Common myeloid progenitor, CD34-positive (primary cell): ENCODE results near the gene ZGPAT. TPM values are rescaled to one million over a fixed set of nuclear protein-coding genes. Genes with fewer than 3 reads are reported as not detected.
A peak's percentile ranks its signal among the peaks of the same experiment; 100 is the strongest.
"Not testable (repeated sequence)": the region's sequence is repeated elsewhere in the genome, so short reads cannot be mapped to it uniquely, and the experiment has no call there.

Experiments used
- CTCF ChIA-PET: fragments of 350-600 bp; sonication (Branson Sonifier 250); formaldehyde crosslinking; loops from one replicate; lab custom pipeline; 2021; ENCODE audit warnings: antibody characterized with exemption; lab: Charles Lee
- POLR2A ChIA-PET: fragments of 350-600 bp; sonication (Branson Sonifier 250); formaldehyde crosslinking; loops from one replicate; lab custom pipeline; 2021; ENCODE audit warnings: antibody characterized with exemption; lab: Charles Lee
- DNase-seq, 3 donors: peaks; one replicate each; pipeline versions ENCODE4 v3.0.0 to v3.0.0-alpha.2; 2013
- H3K27ac ChIP-seq, 2 experiments: 1 replicate in 1 of 2; 2 replicates in 1 of 2; pipeline ENCODE4 v1.7.0; 2013; ENCODE audit warnings: inconsistent platforms in 2 of 2, low read length in 2 of 2, mild to moderate bottlenecking in 2 of 2, low read depth in 1 of 2, moderate library complexity in 1 of 2; ENCODE audit not compliant: severe bottlenecking in 2 of 2, insufficient read depth in 1 of 2, poor library complexity in 1 of 2
- H3K27me3 ChIP-seq, 5 experiments: replicated peaks in 2 of 5; 1 replicate in 3 of 5; 2 replicates in 2 of 5; pipeline versions ENCODE4 v1.6.1 to v1.7.0; 2013; ENCODE audit warnings: low read length in 4 of 5, mild to moderate bottlenecking in 2 of 5, moderate library complexity in 2 of 5, inconsistent platforms in 1 of 5; ENCODE audit not compliant: insufficient read depth in 5 of 5, control insufficient read depth in 4 of 5
- H3K36me3 ChIP-seq, 4 experiments: 1 replicate in 2 of 4; 2 replicates in 2 of 4; pipeline versions ENCODE4 v1.6.1 to v1.7.0; 2013; ENCODE audit warnings: low read length in 3 of 4, control low read depth in 1 of 4, mild to moderate bottlenecking in 1 of 4; ENCODE audit not compliant: control insufficient read depth in 4 of 4, insufficient read depth in 4 of 4
- H3K4me1 ChIP-seq, 4 experiments: 1 replicate in 3 of 4; 2 replicates in 1 of 4; pipeline versions ENCODE4 v1.6.1 to v1.7.1; 2013; ENCODE audit warnings: low read length in 3 of 4, mild to moderate bottlenecking in 3 of 4, control low read depth in 1 of 4, inconsistent platforms in 1 of 4, moderate library complexity in 1 of 4; ENCODE audit not compliant: control insufficient read depth in 4 of 4, insufficient read depth in 4 of 4; ENCODE audit errors: control extremely low read depth in 1 of 4
- H3K4me3 ChIP-seq, 7 experiments: 1 replicate in 4 of 7; 2 replicates in 3 of 7; pipeline versions ENCODE4 v1.5.1 to v1.7.0; 2013; ENCODE audit warnings: mild to moderate bottlenecking in 7 of 7, low read length in 6 of 7, moderate library complexity in 6 of 7, inconsistent platforms in 2 of 7, low read depth in 2 of 7, control low read depth in 1 of 7; ENCODE audit not compliant: insufficient read depth in 4 of 7, control insufficient read depth in 1 of 7; ENCODE audit errors: extremely low read depth in 1 of 7
- H3K9me3 ChIP-seq, 5 experiments: 1 replicate in 4 of 5; 2 replicates in 1 of 5; pipeline versions ENCODE4 v1.6.1 to v1.7.1; 2013; ENCODE audit warnings: low read length in 4 of 5, mild to moderate bottlenecking in 2 of 5, inconsistent platforms in 1 of 5, low read depth in 1 of 5, moderate library complexity in 1 of 5; ENCODE audit not compliant: control insufficient read depth in 4 of 5, insufficient read depth in 2 of 5; ENCODE audit errors: control extremely low read depth in 1 of 5
- WGBS: methylation state at CpG from one replicate; pipeline ENCODE4 v1.1.5; 2013; ENCODE audit not compliant: insufficient coverage; 5-methylcytosine and 5-hydroxymethylcytosine counted together
- polyA plus RNA-seq: library from polyadenylated mRNA; unstranded; fragments of 120-200 nt; gene quantifications from one replicate; pipeline ENCODE4 v1.2.1, GENCODE V29; 2013

Gene ZGPAT
- polyA plus RNA-seq: 17.7 TPM

GRCh38 chr20:63707558-63708300, at the start of gene ZGPAT, which contains the start of gene ARFRP1:
TSS of gene ZGPAT (plus strand) at chr20:63708039. CDS start at chr20:63708581, 542 bp downstream.
TSS of gene ARFRP1 (minus strand) at chr20:63707976. CDS start at chr20:63707091, 885 bp downstream.
- peaks cover 0 to 4% (median 1%) of the 10 kb centered on the region in 5 experiments for H3K9me3 ChIP-seq
- CTCF ChIA-PET: interaction anchor here (0.8 to 2.9 kb wide), 12 partner anchors 9 to 161 kb away, joined by 3 to 8 read pairs (median 4); partner anchors contain the start of genes LIME1 and TPD52L2
- POLR2A ChIA-PET: interaction anchor here (0.6 to 0.8 kb wide), 2 partner anchors 55 to 70 kb away, joined by 3 read pairs; partner anchors contain the start of gene STMN3
- H3K27me3 ChIP-seq: no peaks in the 10 kb centered on the region
- H3K36me3 ChIP-seq: peaks cover 12 to 59% (median 44%) of the 10 kb centered on the region in 4 experiments
- WGBS: 0% methylated on average over 74 of the region's 98 CpGs
- DNase-seq: peak; percentile 86 to 93 (median 86)
- peaks cover 6 to 29% (median 24%) of the 10 kb centered on the region in 4 experiments for H3K4me1 ChIP-seq
- H3K27ac ChIP-seq: peak within 1 kb of the TSS; percentile 40 to 77
- H3K4me3 ChIP-seq: peak within 1 kb of the TSS; percentile 63 to 90 (median 81)

GRCh38 chr20:63658749-63659187, 49.1 kb upstream of the ZGPAT start:
- 4% methylated on average over 25 of the region's 25 CpGs for WGBS
- Histone ChIP-seq H3K4me3 (peak overlapping the region; percentile 76 to 98 (median 93)), H3K4me1 (peaks cover 0 to 39% (median 34%) of the 10 kb centered on the region in 4 experiments), H3K9me3 (no peaks in the 10 kb centered on the region), H3K36me3 (peaks cover 0 to 33% (median 15%) of the 10 kb centered on the region in 4 experiments), H3K27me3 (no peaks in the 10 kb centered on the region), H3K27ac (peak overlapping the region; percentile 75 to 83)
- POLR2A ChIA-PET: interaction anchor here (1.2 kb wide), 1 partner anchor 17 kb away, joined by 8 read pairs; no protein-coding TSS in a partner anchor
- peak in 1 of 3 donors; percentile 49 for DNase-seq
- CTCF ChIA-PET: interaction anchor here (0.7 to 2.1 kb wide), 5 partner anchors 17 to 284 kb away, joined by 3 to 5 read pairs (median 3); no protein-coding TSS in a partner anchor

GRCh38 chr20:63659370-63659769, 48.5 kb upstream of the ZGPAT start:
- ChIA-PET POLR2A (no interaction called here), CTCF (interaction anchor here (1.6 to 2.1 kb wide), 2 partner anchors 18 to 99 kb away, joined by 3 to 5 read pairs; no protein-coding TSS in a partner anchor)
- peaks cover 0 to 33% (median 29%) of the 10 kb centered on the region in 4 experiments for H3K4me1 ChIP-seq
- no peaks in the 10 kb centered on the region for H3K27me3 ChIP-seq
- WGBS: 88% methylated on average over 12 of the region's 13 CpGs
- H3K36me3 ChIP-seq: peaks cover 0 to 39% (median 18%) of the 10 kb centered on the region in 4 experiments
- H3K27ac ChIP-seq: peak overlapping the region; percentile 75 to 83
- H3K4me3 ChIP-seq: peak overlapping the region; percentile 76 to 98 (median 93)
- DNase-seq: no peak
- no peaks in the 10 kb centered on the region for H3K9me3 ChIP-seq

DNA sequence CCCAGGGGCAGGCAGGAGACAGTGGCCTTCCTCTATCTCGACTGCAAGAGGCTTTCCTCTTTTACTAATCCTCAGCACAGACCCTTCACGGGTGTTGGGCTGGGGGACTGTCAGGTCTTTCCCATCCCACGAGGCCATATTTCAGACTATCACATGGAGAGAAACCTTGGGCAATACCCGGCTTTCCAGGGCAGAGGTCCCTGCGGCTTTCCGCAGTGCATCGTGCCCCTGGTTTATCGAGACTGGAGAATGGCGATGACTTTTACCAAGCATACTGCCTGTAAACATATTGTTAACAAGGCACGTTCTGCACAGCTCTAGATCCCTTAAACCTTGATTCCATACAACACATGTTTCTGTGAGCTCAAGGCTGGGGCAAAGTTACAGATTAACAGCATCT, 47.7 kb upstream of the ZGPAT start:
- CTCF ChIA-PET, POLR2A ChIA-PET: not testable (repeated sequence)
- 99% methylated on average over 7 of the region's 10 CpGs for WGBS

DNA sequence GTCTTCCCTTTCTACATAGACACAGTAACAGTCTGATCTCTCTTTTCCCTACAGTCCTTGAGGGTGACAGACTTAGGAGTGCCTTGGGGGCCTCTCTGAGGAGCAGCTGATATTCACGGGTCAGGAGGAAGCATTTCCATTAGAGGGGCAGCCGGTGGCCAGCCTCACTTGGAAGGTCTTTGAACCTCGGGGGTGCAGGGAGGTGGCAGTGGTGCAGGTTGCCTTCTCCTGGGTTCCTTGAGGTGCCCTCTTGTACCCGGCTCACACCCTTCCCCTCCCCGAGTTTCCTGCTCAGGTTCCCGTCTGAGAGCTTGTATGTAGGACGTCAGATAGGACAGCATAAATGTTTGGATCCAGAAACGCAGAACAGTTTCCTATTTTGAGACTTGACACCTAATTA, 47.2 kb upstream of the ZGPAT start:
- no peak overlapping the region for H3K27ac ChIP-seq
- DNase-seq: no peak
- no peak overlapping the region for H3K4me3 ChIP-seq
- CTCF ChIA-PET: interaction anchor here (2.0 kb wide), 1 partner anchor 28 kb away, joined by 4 read pairs; no protein-coding TSS in a partner anchor
- peaks cover 0 to 51% (median 22%) of the 10 kb centered on the region in 4 experiments for H3K36me3 ChIP-seq
- no peaks in the 10 kb centered on the region for H3K27me3 ChIP-seq
- WGBS: 96% methylated on average over 5 of the region's 8 CpGs
- POLR2A ChIA-PET: no interaction called here
- no peaks in the 10 kb centered on the region for H3K9me3 ChIP-seq
- peaks cover 0 to 23% (median 21%) of the 10 kb centered on the region in 4 experiments for H3K4me1 ChIP-seq

More for the DNA sequence above, 47.7 kb upstream of the ZGPAT start:
- H3K27me3 ChIP-seq, H3K4me3 ChIP-seq, H3K9me3 ChIP-seq, DNase-seq, H3K27ac ChIP-seq: not testable (repeated sequence)
- peaks cover 0 to 25% (median 23%) of the 10 kb centered on the region in 4 experiments for H3K4me1 ChIP-seq
- peaks cover 0 to 47% (median 21%) of the 10 kb centered on the region in 4 experiments for H3K36me3 ChIP-seq

- DNase-seq: no peak
- WGBS: 94% methylated on average over 22 of the region's 22 CpGs
- no peaks in the 10 kb centered on the region for H3K9me3 ChIP-seq
- ChIA-PET CTCF (interaction anchor here (0.6 to 2.0 kb wide), 2 partner anchors 28 to 75 kb away, joined by 3 to 4 read pairs; no protein-coding TSS in a partner anchor), POLR2A (no interaction called here)
- peaks cover 0 to 56% (median 25%) of the 10 kb centered on the region in 4 experiments for H3K36me3 ChIP-seq
- H3K27ac ChIP-seq: no peak overlapping the region
- H3K27me3 ChIP-seq: no peaks in the 10 kb centered on the region
- no peak overlapping the region for H3K4me3 ChIP-seq
- peaks cover 0 to 23% (median 21%) of the 10 kb centered on the region in 4 experiments for H3K4me1 ChIP-seq
These were observed 46.7 kb upstream of the ZGPAT start for GRCh38 chr20:63661108-63661507.
